Adrenal gland (tissue), 19 donors: ENCODE results near the gene ATP6V1G3. TPM values are rescaled to one million over a fixed set of nuclear protein-coding genes. Genes with fewer than 3 reads are reported as not detected.
"Not testable (repeated sequence)": the region's sequence is repeated elsewhere in the genome, so short reads cannot be mapped to it uniquely, and the experiment has no call there.

ENCODE experiments used
- DNase-seq, 7 donors: peaks; one replicate each; pipeline ENCODE4 v3.0.0-alpha.2; 2019 to 2020
- H3K27ac ChIP-seq, 5 donors: fragments of 200-600 bp; sonication (generic) in 4 of 5; 1 replicate in 3 of 5; 2 replicates in 2 of 5; pipeline versions ENCODE4 v1.5.1 to v1.8.0; 2016 to 2020; ENCODE audit warnings: mild to moderate bottlenecking in 1 of 5
- H3K27me3 ChIP-seq: fragments of 200-600 bp; 2 replicates; pipeline ENCODE4 v1.8.0; 2021
- H3K36me3 ChIP-seq, 2 donors: fragments of 200-600 bp; replicated peaks in 1 of 2; 1 replicate in 1 of 2; 2 replicates in 1 of 2; pipeline versions ENCODE4 v1.5.1 to v1.8.0; 2018 to 2022
- H3K4me1 ChIP-seq, 2 donors: fragments of 200-600 bp; replicated peaks in 1 of 2; 1 replicate in 1 of 2; 2 replicates in 1 of 2; pipeline versions ENCODE4 v1.5.1 to v1.8.0; 2018 to 2021
- H3K4me3 ChIP-seq, 4 donors: fragments of 200-600 bp; sonication (generic) in 3 of 4; one replicate each; pipeline ENCODE4 v1.5.1; 2016 to 2018
- H3K9me3 ChIP-seq, 3 donors: fragments of 200-600 bp; sonication (generic) in 1 of 3; replicated peaks in 1 of 3; 1 replicate in 2 of 3; 2 replicates in 1 of 3; pipeline versions ENCODE4 v1.5.1 to v1.8.0; 2016 to 2021
- POLR2A ChIP-seq, 2 donors: fragments of 450-650 bp; IDR thresholded peaks; one replicate each; pipeline ENCODE4 v1.6.1; 2017; ENCODE audit warnings: antibody characterized with exemption in 2 of 2, mild to moderate bottlenecking in 2 of 2, moderate library complexity in 1 of 2
- WGBS, 4 donors: extraction: QIAGEN DNeasy Blood & Tissue Kit in 2 of 4; methylation state at CpG; one replicate each; pipeline versions ENCODE4 v1.1.5 to v1.1.7; 2013 to 2017; 5-methylcytosine and 5-hydroxymethylcytosine counted together
- intact Hi-C, 2 donors: fragments of 100-400 bp; cut with DNase I; formaldehyde crosslinking; loops; one replicate each; pipeline versions ENCODE4 v1.14.1 to v1.15.0; 2022 to 2023
- long read RNA-seq, 10 donors: library from polyadenylated mRNA in 3 of 10; unstranded in 2 of 10; stranded (forward) in 1 of 10; transcript quantifications; one replicate each; pipeline ENCODE4 v2.0.0 and lab custom pipeline, GENCODE V29; 2021 to 2026
- polyA plus RNA-seq, 3 donors: library from polyadenylated mRNA; stranded (reverse); fragments of 200-250 nt in 2 of 3; fragments of 350-450 nt in 1 of 3; fragmentation: Illumina TruSeq in 1 of 3; extraction: RNeasy Lipid Tissue Mini Kit (QIAGEN cat#74804) in 1 of 3; gene quantifications; one replicate each; pipeline ENCODE4 v1.2.3, GENCODE V29; 2013 to 2014
- total RNA-seq, 9 donors: library from RNA; depleted of rRNA in 4 of 9; stranded (reverse); fragments of >200 nt in 4 of 9; fragments of 120-200 nt in 1 of 9; fragmentation: NEBNext Ultra II Directional in 1 of 9; extraction: Animal tissue kit (Norgen Biotek cat#: 25700) in 1 of 9; gene quantifications; one replicate each; pipeline versions ENCODE4 v1.1.0 to v1.2.4, GENCODE V29; 2013 to 2023
- TF ChIP-seq, protein P1 (sequence below), 6 experiments: fragments of 450-650 bp in 4 of 6; fragments of 200-600 bp in 2 of 6; sonication (generic) in 1 of 6; IDR thresholded peaks; 1 replicate in 5 of 6; 2 replicates in 1 of 6; pipeline versions ENCODE4 v1.5.1 to v1.8.0; 2016 to 2021; ENCODE audit warnings: antibody characterized with exemption in 6 of 6, mild to moderate bottlenecking in 2 of 6, moderate library complexity in 1 of 6
- donor health status: healthy with polysubstance abuse.
- donor health status: Bipolar disorder and iron deficiency.
- donor health status: DM: yes; HTN: yes; CAD: no.
- donor health status: DM: no; HTN: no; CAD: no.
- donor health status: DM: no; HTN: no; CAD: no.
- donor health status: DM: yes; HTN: yes; CAD: no.

ATP6V1G3 gene, protein sequence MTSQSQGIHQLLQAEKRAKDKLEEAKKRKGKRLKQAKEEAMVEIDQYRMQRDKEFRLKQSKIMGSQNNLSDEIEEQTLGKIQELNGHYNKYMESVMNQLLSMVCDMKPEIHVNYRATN
- total RNA-seq (not detected), polyA plus RNA-seq (not detected)
- long read RNA-seq, donor 1: 0 reads
- long read RNA-seq, donor 2: 0 reads
- long read RNA-seq, donor 3: 0 reads
- long read RNA-seq, donor 4: 0 reads
- long read RNA-seq, donor 5: 0 reads
- long read RNA-seq, donor 6: 0 reads
- long read RNA-seq, donor 7: 0 reads
- long read RNA-seq, donor 8: 0 reads
- long read RNA-seq, donor 9: 0 reads
- long read RNA-seq, donor 10: 0 reads

DNA sequence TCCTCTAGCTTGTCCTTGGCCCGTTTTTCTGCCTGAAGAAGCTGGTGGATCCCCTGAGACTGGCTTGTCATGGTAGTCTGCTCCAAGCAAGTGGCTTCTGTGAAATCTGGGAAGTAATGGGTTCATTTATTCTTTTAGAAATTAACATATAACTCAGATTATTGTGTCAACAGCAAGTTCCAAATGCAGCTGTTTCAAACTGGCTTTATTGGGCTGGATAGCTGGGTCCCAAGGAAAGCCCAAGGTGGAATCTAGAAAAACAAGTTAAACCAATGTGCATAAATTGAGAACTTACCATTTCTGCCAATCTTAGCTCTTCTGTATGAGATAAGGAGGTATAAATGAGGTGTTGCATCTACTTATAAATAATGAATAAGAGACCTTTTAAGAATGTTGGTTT, at the start of gene ATP6V1G3:
Gene ATP6V1G3, minus strand, starts transcription at position 101 of the 400 bp plus-strand sequence. Its CDS starts 30 bp downstream, at position 71.
- H3K4me3 ChIP-seq: no peak within 1 kb of the TSS
- no peak for TF ChIP-seq POLR2A (IDR thresholded peaks at IDR 0.05)
- TF ChIP-seq, protein P1, sequence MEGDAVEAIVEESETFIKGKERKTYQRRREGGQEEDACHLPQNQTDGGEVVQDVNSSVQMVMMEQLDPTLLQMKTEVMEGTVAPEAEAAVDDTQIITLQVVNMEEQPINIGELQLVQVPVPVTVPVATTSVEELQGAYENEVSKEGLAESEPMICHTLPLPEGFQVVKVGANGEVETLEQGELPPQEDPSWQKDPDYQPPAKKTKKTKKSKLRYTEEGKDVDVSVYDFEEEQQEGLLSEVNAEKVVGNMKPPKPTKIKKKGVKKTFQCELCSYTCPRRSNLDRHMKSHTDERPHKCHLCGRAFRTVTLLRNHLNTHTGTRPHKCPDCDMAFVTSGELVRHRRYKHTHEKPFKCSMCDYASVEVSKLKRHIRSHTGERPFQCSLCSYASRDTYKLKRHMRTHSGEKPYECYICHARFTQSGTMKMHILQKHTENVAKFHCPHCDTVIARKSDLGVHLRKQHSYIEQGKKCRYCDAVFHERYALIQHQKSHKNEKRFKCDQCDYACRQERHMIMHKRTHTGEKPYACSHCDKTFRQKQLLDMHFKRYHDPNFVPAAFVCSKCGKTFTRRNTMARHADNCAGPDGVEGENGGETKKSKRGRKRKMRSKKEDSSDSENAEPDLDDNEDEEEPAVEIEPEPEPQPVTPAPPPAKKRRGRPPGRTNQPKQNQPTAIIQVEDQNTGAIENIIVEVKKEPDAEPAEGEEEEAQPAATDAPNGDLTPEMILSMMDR (IDR thresholded peaks at IDR 0.05): no peak
- H3K36me3 ChIP-seq: no peaks in the 10 kb centered on the region
- no peak within 1 kb of the TSS for H3K27ac ChIP-seq
- intact Hi-C loops: no loop called here
- H3K9me3 ChIP-seq: no peaks in the 10 kb centered on the region
- H3K4me1 ChIP-seq: no peaks in the 10 kb centered on the region
- 50 to 63% (median 55%) methylated on average over 1 of the region's 1 CpG for WGBS, 4 donors
- DNase-seq: no peak
- H3K27me3 ChIP-seq: no peaks in the 10 kb centered on the region

DNA sequence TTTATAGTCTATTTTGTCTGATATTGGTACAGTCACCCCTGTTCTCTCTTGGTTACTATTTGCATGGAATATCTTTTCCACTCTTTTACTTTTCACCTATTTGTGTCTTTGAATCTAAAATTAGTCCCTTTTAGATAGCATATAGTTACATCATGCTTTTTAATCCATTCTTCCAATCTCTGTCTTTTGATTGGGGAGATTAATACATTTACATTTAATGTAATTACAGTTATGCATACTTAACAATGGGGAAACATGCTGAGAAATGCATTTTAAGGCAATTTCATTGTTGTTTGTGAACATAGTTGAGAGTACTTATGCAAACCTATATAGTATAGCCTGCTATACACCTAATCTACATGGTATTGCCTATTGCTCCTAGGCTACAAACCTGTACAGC, 48.4 kb upstream of the ATP6V1G3 start:
- H3K36me3 ChIP-seq: no peaks in the 10 kb centered on the region
- TF ChIP-seq POLR2A (IDR thresholded peaks at IDR 0.05): no peak
- TF ChIP-seq, protein P1 (IDR thresholded peaks at IDR 0.05): no peak
- no peaks in the 10 kb centered on the region for H3K4me1 ChIP-seq
- peaks cover 0 to 8% (median 0%) of the 10 kb centered on the region in 3 donors for H3K9me3 ChIP-seq
- H3K27ac ChIP-seq: no peak overlapping the region
- H3K27me3 ChIP-seq: no peaks in the 10 kb centered on the region
- no peak for DNase-seq
- intact Hi-C loops: no loop called here
- H3K4me3 ChIP-seq: no peak overlapping the region

DNA sequence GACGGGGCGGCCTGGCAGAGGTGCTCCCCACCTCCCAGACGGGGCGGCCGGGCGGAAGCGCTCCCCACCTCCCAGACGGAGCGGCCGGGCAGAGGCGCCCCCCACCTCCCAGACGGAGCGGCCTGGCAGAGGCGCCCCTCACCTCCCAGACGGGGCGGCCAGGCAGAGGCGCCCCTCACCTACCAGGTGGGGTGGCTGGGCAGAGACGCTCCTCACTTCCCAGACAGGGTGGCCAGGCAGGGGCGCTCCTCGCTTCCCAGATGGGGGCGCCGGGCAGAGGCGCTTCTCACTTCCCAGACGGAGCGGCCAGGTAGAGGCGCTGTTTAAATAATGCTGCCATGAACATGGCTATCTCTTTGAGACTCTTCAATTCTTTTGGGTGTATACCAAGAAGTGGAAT, 43.7 kb upstream of the ATP6V1G3 start:
- Histone ChIP-seq H3K36me3 (no peaks in the 10 kb centered on the region), H3K27me3 (no peaks in the 10 kb centered on the region), H3K9me3 (peaks cover 0 to 5% (median 0%) of the 10 kb centered on the region in 3 donors), H3K4me1 (no peaks in the 10 kb centered on the region), H3K27ac (no peak overlapping the region), H3K4me3 (no peak overlapping the region)
- DNase-seq: no peak
- no peak for TF ChIP-seq POLR2A (IDR thresholded peaks at IDR 0.05)
- TF ChIP-seq, protein P1 (IDR thresholded peaks at IDR 0.05): no peak
- 92 to 98% (median 94%) methylated on average over 13 to 26 of the region's 26 CpGs for WGBS, 4 donors
- intact Hi-C loops: no loop called here

DNA sequence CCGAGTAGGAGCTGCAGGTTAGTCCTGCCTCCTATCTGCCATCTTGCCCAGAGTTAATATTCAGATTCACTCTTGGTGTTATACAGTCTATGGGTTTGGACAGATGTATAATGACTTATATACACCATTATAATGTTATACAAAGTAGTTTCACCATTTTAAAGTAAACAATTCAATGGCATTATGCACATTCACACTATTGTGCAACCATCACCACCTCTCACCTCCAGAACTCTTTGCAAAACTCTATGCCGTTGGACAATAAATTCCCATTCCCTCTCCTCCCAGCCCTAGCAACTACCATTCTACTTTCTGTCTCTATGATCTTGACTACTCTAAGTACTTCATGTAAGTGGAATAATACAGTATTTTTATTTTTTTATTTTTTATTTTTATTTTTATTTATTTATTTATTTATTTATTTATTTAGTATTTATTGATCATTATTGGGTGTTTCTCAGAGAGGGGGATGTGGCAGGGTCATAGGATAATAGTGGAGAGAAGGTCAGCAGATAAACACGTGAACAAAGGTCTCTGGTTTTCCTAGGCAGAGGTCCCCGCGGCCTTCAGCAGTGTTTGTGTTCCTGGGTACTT, 42.8 kb upstream of the ATP6V1G3 start:
- H3K27me3 ChIP-seq, H3K27ac ChIP-seq, H3K4me1 ChIP-seq, H3K4me3 ChIP-seq, H3K9me3 ChIP-seq, intact Hi-C loops, DNase-seq, H3K36me3 ChIP-seq: not testable (repeated sequence)
- WGBS, 4 donors: 76 to 80% (median 78%) methylated on average over 5 of the region's 5 CpGs

DNA sequence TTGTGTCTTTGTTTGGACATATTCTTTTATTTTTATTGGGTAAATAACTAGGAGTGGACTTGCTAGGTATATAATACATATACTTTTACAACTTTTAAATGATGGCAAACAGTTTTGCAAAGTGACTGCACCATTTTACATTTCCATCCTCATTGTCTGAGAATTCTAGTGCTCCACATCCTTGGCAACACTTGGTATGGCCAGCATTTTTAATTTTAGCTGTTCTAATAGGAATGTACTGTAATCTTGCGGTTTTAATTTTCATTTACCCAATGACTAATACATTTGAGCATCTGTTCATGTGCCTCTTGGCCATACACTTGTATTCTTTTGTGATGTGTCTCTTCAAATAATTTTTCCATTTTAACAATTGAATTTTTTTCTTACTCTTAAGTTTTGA, 37.0 kb upstream of the ATP6V1G3 start:
- intact Hi-C loops: no loop called here
- TF ChIP-seq, protein P1 (IDR thresholded peaks at IDR 0.05): no peak
- no peak for TF ChIP-seq POLR2A (IDR thresholded peaks at IDR 0.05)
- 68 to 92% (median 88%) methylated on average over 1 of the region's 1 CpG for WGBS, 4 donors
- Histone ChIP-seq H3K27ac (no peak overlapping the region), H3K4me3 (no peak overlapping the region), H3K9me3 (no peaks in the 10 kb centered on the region), H3K36me3 (no peaks in the 10 kb centered on the region), H3K4me1 (no peaks in the 10 kb centered on the region), H3K27me3 (no peaks in the 10 kb centered on the region)
- DNase-seq: no peak
